Islet of Langerhans (tissue), 1 donor: ENCODE measurements around the gene IP6K1.

Experiments used
- FAIRE-seq: peaks from one replicate; lab custom pipeline; 2011; peaks lifted over from hg19 to GRCh38; lab: Jason Lieb, UNC

IP6K1 gene

DNA sequence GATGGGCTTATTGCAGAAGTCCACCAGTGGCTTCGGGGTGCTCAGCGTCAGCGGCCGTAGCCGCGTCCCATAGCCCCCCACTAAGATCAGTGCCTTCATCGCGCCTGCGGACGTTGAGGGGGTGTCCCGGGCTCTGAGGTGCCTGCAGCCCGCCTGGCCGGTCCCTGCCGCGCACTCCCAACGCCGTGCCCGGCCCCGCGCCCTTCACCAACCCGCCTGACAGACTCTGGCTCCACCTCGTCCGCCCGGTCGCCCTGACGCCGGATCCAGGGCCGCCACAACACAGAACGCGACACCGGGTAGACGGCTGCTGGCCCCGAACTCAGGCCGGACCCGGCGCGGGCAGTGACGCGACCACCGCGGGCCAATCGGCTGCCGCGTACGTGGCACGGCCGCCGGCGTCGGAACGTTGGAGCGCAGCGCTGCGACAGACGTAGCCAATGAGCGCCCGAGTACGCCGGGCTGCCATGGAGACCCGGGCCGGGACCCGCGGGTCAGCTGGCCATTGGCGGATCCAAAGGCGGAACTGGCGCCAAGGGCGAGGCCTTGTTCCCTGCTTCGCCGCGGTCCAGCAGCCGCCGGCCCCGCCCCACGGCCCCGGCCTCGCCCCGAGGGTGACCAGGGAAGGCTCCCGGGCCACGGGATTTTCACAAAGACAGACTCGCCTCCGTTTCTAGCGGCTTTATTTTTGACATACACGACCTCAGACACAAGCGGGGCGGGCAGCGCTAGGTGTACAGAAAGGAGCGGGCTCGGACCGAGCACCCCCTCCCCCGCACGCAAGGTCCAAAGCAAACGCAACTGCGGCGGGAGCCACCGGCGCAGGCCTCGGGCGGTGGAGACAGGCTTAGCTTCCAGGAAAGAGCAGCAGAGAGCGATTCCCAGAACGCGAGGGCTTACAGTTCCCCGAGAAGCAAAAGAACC, 62.5 kb downstream of the IP6K1 start, which contains the start of gene GMPPB:
TSS of gene GMPPB (minus strand) at position 324 of the 924 bp plus-strand sequence. CDS start at position 99, 225 bp downstream.
- FAIRE-seq = no peak

DNA sequence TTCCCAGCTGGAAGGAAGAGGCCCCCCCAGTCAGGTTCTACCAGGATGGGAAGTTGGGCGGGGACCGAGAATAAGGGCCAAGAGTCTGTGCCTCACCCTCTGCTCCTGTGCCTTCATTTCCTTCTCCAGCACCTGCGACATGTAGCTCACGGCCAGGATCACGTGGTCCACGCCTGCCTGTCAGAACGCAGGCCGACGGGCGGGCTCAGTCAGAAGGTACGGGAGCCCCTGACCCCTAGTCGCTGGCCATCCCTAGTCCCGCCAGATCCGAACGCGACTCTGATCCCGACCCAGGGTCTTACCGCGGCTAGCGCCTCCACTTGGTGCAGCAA, 63.1 kb downstream of the IP6K1 start:
- FAIRE-seq = no peak

DNA sequence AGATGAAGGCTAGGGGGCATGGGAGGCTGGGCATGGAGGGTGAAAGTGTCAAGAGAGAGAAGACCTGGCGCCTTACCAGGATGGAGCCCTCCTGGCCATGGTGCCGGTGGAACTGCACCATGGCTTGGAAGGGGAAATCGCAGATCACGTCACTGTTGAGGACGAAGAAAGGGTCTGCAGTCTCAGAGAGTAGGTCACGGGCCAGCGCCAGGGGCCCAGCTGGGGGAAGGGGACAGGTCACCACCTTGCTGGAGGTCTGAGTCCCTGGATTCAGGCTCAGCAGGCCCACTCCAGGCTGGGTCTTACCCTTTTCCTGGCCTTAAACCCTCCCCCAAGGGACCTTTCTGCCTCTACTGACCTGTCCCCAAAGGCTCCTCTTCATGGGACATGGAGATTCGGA, 63.4 kb downstream of the IP6K1 start:
- no peak for FAIRE-seq

DNA sequence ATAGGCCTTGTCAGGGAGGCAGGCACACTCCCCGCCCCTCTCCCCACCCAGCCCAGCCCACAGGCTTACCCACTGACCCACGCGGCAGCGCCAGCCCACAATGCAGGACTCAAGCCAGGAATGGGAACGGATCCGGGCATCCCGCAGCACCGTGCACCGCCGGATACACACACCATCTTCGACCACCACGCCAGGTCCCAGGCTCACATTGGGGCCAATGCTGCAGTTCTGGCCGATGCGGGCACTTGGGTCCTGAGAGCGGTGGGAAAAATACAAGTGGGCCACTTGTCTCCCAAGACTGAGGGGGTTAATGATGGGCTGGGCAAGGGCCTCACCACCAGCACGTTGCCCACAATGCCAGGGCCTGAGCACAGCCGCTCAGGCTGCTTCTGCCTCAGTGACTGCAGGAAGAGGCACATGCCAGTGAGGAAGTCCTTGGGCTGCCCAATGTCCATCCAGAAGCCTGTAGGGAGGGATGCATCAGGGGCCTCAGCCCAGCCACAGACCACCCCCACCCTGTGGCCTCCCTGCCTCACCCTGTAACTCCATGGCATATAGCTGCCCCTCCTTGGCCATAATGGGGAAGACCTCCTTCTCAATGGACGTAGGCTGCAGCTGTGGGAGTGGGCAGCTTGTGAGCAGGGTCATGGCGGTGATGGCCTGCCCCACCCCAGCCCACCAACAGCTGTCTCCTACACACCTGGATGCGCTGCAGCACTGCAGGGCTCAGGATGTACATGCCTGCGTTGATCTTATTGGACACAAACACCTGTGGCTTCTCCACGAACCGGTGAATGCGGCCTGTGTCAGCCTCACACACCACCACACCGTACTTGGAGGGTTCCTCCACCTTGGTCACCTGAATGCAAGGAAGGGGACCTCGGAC, 64.2 kb downstream of the IP6K1 start:
- no peak for FAIRE-seq

- no peak for FAIRE-seq
Observed at GRCh38 chr3:49721596-49721895, 64.8 kb downstream of the IP6K1 start.

DNA sequence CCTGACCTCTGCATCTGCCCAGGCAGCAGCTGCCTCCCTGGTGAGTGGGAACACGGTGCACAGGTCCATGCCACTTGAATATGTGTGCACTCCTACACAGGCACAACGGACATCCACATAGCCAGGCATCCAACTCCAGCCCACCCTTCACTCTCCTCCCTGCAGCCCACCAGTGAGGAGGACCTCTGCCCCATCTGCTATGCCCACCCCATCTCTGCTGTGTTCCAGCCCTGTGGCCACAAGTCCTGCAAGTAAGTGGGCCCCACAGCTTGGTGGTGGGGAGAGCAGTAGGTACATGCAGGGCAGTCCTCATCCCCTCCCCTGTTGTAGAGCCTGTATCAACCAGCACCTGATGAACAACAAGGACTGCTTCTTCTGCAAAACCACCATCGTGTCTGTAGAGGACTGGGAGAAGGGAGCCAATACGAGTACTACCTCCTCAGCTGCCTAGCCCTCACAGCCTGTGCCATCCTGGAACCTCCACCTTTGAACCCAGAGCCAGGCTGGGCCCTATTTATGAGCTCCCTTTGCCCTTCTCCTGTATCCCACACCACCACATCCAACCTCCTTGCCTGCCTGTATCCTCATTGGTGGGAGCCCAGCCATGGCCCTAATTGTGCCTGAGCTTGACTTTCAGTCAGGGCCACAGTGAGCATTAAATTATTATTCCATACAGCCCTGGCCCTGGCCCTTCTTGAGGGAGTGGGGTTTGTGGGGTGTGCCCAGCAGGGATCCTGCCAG, 65.3 kb downstream of the IP6K1 start:
- no peak for FAIRE-seq

DNA sequence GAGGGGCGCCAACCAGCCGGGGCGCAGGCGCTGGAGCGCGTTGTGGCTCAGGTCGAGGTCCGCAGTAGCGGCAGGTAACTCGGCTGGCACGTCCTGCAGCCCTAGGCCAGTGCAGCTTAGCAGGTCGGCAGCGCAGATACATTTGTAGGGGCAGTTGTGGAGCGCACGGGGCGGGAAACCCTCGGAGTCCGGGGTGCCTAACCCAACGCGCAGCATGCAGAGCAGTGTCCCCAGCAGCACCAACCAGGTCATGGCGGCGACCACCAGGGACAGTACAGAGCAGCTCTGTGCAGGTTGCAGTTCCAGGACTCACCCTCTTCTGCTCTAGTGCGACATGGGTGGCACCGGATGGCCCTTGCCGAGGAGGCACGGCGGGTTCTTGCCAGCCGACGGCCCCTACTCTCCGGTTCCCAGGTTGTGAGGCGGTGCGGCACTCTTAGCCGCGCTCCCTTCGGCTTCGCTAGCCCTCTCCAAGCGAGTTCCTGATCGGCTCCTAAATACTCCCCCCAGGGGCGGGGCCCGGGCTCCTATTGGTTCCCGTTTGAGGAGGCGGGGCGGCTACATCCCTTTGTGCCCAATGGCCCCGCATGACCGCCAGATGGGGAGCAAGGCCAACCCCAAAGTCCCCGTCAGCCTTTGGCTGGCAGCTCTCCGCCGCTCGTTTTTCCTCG, 67.0 kb downstream of the IP6K1 start, which contains the start of gene AMIGO3:
TSS of gene AMIGO3 (minus strand) at position 471 of the 671 bp plus-strand sequence. CDS start at position 252, 219 bp downstream.
- peak; percentile 60 for FAIRE-seq

- FAIRE-seq = no peak
Observed at GRCh38 chr3:49718858-49719213, 67.5 kb downstream of the IP6K1 start.

- no peak for FAIRE-seq
Observed at GRCh38 chr3:49717959-49718857, 68.1 kb downstream of the IP6K1 start.

- no peak for FAIRE-seq
Observed at GRCh38 chr3:49717211-49717958, 69.0 kb downstream of the IP6K1 start.

DNA sequence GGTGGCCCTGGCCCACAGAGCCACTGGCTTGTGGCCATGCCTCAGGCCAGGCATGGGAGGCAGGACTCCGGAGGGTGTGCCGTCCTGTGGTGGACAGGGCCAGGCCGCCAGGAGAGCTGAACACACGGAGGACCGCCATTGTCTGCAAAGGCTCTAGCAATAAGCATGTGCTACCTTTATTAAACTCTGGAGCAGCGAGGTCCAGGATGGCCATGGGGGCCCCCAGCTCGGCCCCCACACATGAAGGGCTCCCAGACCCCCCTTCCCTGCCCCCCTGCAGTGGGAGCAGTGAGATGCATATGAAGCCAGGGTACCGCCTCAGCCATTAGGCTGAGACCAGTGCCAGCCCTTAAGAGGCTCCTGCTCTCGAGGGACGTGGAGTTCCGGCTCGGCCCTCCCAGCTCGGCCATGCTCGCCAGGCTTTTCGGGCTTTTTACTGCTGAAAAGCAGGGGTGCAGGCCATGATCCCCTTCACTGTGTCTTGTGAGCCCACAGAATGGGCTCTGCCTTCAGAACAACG, 69.6 kb downstream of the IP6K1 start:
- no peak for FAIRE-seq

- FAIRE-seq = no peak
Observed at GRCh38 chr3:49716169-49716568, 70.2 kb downstream of the IP6K1 start.

DNA sequence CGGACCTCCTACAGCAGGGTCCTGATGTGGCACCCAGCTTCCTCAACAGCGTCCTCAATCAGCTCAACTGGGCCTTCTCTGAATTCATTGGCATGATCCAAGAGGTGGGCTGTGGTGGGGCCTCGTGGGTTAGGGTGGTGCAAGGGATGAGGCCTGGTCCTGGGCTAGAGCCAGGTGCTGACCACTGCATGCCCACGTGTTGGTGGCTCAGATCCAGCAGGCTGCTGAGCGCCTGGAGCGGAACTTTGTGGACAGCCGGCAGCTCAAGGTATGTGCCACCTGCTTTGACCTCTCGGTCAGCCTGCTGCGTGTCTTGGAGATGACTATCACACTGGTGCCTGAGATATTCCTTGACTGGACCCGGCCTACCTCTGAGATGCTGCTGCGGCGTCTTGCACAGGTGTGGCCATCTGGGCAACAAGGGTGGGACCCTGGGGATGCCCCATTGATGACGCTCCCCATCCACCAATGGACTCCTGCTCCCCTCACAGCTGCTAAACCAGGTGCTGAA, 70.7 kb downstream of the IP6K1 start:
- no peak for FAIRE-seq

DNA sequence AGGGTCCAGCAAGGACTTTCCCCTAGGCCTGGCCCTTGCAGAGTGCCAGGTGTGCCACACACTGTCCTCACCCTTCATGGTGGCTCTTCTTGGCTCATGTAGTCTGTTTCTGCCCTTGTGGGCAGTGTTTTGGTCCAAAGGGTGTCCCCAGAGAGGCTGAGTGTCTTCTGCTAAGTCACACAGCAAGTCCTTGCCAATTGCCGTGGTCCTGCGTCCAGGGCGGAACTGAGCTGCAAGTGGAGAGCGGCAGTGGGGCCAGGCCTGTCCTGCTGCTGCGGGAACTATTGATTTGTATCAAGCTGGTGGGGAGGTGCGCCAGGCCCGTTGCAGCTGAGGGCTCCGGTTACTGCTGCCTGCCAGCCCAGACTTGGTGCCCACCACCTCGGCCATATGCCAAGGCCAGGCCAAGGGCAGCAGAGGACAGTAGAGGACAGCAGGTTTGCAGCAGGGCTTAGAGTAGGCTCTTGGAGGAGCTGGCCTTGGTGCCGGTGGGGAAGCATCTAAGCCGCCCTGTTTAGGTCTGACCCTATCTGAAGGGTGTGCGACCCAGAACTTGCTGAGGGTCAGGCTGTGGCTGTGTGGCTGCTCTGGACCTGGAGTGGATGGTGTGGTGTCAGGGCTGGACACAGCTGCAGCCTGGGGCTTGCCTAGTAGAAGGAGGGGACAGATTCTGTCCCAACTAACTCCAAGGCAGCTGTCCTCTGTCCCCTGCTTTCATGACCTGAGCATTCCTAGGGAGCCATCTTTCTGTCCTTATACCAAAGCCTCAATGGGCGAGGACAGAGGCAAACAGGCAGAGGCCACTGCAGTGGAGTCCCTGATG, 71.4 kb downstream of the IP6K1 start:
- FAIRE-seq = no peak

DNA sequence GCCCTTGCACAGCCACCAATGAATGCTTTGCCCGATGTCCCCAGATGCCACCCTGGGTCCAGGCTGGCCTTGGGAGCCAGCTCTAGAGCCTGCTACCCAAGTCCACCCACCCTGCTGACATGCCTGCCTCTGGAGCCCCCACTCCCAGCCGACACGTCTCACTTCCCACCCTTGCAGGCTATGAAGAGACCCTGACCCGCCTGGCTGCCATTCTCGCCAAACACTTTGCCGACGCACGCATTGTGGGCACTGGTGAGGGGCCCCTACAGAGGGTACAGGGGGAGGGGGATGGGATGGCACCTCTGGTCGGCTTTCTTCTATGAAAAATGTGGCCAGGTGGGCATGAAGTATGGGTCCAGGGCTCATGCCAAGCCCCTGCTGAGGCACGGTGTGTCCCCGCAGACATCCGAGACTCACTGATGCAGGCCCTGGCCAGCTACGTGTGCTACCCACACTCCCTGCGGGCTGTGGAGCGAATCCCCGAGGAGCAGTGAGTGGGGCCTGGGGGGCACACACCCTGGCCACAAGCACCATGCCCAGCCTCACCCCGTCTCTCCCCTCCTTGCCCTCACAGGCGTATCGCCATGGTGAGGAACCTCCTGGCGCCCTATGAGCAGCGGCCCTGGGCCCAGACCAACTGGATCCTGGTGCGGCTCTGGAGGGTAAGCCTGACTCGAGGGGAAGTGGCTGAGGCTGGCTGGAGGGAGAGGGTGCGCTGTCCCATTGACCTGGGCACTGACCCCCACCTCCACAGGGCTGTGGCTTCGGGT, 72.8 kb downstream of the IP6K1 start:
- no peak for FAIRE-seq

- no peak for FAIRE-seq
Observed at GRCh38 chr3:49712631-49713317, 73.6 kb downstream of the IP6K1 start.

DNA sequence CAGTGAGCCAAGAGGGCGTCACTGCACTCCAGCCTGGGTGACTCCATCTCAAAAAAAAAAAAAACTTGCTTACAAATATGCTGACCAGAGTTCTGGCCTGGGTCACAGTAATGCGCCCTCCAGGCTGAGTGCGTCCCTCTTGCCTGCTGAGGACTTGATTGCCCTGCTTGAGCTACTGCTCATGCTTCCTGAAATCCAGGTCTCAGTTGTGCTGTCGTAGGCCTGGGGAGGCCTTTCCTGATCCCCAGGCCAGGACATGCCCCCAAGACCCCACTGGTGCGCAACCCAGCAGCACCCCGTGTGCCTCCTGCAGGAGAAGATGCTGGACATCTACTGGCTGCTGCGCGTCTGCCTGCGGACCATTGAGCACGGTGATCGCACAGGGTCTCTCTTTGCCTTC, 74.2 kb downstream of the IP6K1 start:
- no peak for FAIRE-seq
